HL-60 (cell line): Measurements from ENCODE around the gene CELA3A.
"Not testable (repeated sequence)": the region's sequence is repeated elsewhere in the genome, so short reads cannot be mapped to it uniquely, and the experiment has no call there.

Experiments
- GABPA ChIP-seq: IDR thresholded peaks from 2 replicates; pipeline ENCODE4 v1.6.1; 2012; ENCODE audit warnings: low read depth
- POLR2AphosphoS5 ChIP-seq: IDR thresholded peaks from 2 replicates; pipeline ENCODE4 v1.6.1; 2012; ENCODE audit warnings: low read depth
- REST ChIP-seq: IDR thresholded peaks from 2 replicates; pipeline ENCODE4 v1.6.1; 2012; ENCODE audit warnings: low read depth; ENCODE audit not compliant: insufficient replicate concordance
- TF ChIP-seq, protein P1 (sequence below): IDR thresholded peaks from one replicate; pipeline ENCODE4 v1.5.1; 2011; ENCODE audit warnings: low read length, control low read depth, inconsistent platforms; ENCODE audit not compliant: insufficient read depth

GRCh38 chr1:21992186-21992585 lies 9.3 kb upstream of the CELA3A start:
- TF ChIP-seq, protein P1, sequence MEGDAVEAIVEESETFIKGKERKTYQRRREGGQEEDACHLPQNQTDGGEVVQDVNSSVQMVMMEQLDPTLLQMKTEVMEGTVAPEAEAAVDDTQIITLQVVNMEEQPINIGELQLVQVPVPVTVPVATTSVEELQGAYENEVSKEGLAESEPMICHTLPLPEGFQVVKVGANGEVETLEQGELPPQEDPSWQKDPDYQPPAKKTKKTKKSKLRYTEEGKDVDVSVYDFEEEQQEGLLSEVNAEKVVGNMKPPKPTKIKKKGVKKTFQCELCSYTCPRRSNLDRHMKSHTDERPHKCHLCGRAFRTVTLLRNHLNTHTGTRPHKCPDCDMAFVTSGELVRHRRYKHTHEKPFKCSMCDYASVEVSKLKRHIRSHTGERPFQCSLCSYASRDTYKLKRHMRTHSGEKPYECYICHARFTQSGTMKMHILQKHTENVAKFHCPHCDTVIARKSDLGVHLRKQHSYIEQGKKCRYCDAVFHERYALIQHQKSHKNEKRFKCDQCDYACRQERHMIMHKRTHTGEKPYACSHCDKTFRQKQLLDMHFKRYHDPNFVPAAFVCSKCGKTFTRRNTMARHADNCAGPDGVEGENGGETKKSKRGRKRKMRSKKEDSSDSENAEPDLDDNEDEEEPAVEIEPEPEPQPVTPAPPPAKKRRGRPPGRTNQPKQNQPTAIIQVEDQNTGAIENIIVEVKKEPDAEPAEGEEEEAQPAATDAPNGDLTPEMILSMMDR, result not testable (repeated sequence)
- not testable (repeated sequence) for TF ChIP-seq REST, GABPA, POLR2AphosphoS5
